HG03342 (cell line): ENCODE data around the gene PPFIA4.

Experiments used
- ATAC-seq: cut with Tn5 transposase; IDR thresholded peaks from one replicate; pipeline ENCODE4 v1.9.1; 2021; ENCODE audit warnings: mild to moderate bottlenecking, moderate library complexity; ENCODE audit not compliant: unreplicated experiment

PPFIA4 gene

GRCh38 chr1:203098445-203098844 is 72.2 kb downstream of the PPFIA4 start:
- no peak for ATAC-seq

- no peak for ATAC-seq
Measured at GRCh38 chr1:203098914-203099520, 72.7 kb downstream of the PPFIA4 start.

GRCh38 chr1:203099805-203100515 is 73.7 kb downstream of the PPFIA4 start:
- no peak for ATAC-seq

GRCh38 chr1:203100516-203100869 is 74.2 kb downstream of the PPFIA4 start:
- no peak for ATAC-seq

GRCh38 chr1:203101813-203102634 is 75.7 kb downstream of the PPFIA4 start:
- ATAC-seq, result no peak

GRCh38 chr1:203103216-203103615 is 76.9 kb downstream of the PPFIA4 start:
- no peak for ATAC-seq

- no peak for ATAC-seq
Measured at GRCh38 chr1:203103829-203104495, 77.7 kb downstream of the PPFIA4 start.

- ATAC-seq, result no peak
Measured at GRCh38 chr1:203104789-203105390, 78.6 kb downstream of the PPFIA4 start.

- ATAC-seq, result no peak
Measured at GRCh38 chr1:203112475-203112874, 86.2 kb downstream of the PPFIA4 start.

GRCh38 chr1:203113308-203113707 is 87.0 kb downstream of the PPFIA4 start:
- no peak for ATAC-seq

- no peak for ATAC-seq
Measured at GRCh38 chr1:203114202-203114601, 87.9 kb downstream of the PPFIA4 start.

- ATAC-seq, result no peak
Measured at GRCh38 chr1:203116091-203116820, 90.0 kb downstream of the PPFIA4 start.

- no peak for ATAC-seq
Measured at GRCh38 chr1:203117611-203118575, 91.6 kb downstream of the PPFIA4 start.

- no peak for ATAC-seq
Measured at GRCh38 chr1:203120325-203121153, 94.2 kb downstream of the PPFIA4 start.

- ATAC-seq, result no peak
Measured at GRCh38 chr1:203121186-203122015, 95.1 kb downstream of the PPFIA4 start.

- no peak for ATAC-seq
Measured at GRCh38 chr1:203122159-203122558, 95.9 kb downstream of the PPFIA4 start.

- no peak for ATAC-seq
Measured at GRCh38 chr1:203124011-203124410, 97.7 kb downstream of the PPFIA4 start.
